Psoas muscle (tissue), 8 donors: ENCODE data around the gene EGFL8. TPM values are rescaled to one million over a fixed set of nuclear protein-coding genes. Genes with fewer than 3 reads are reported as not detected.
"Not testable (repeated sequence)": the region's sequence is repeated elsewhere in the genome, so short reads cannot be mapped to it uniquely, and the experiment has no call there.

Experiments used
- ATAC-seq, 4 donors: fragments of 200-7000 bp; cut with Tn5 transposase; one replicate each; pipeline ENCODE4 v1.9.1; 2020; ENCODE audit warnings: moderate library complexity in 3 of 4, mild to moderate bottlenecking in 2 of 4
- DNase-seq, 2 donors: peaks; one replicate each; pipeline ENCODE4 v3.0.0-alpha.2; 2020
- H3K27ac ChIP-seq: fragments of 200-600 bp; one replicate; pipeline ENCODE4 v1.8.0; 2022
- H3K27me3 ChIP-seq, 3 donors: fragments of 200-600 bp in 1 of 3; one replicate each; pipeline versions ENCODE4 v1.6.1 to v1.8.0; 2013 to 2022; ENCODE audit warnings: low read length in 2 of 3, mild to moderate bottlenecking in 2 of 3, moderate library complexity in 1 of 3; ENCODE audit not compliant: insufficient read depth in 3 of 3
- H3K36me3 ChIP-seq, 2 donors: fragments of 200-600 bp in 1 of 2; one replicate each; pipeline versions ENCODE4 v1.6.1 to v1.8.0; 2013 to 2022; ENCODE audit warnings: low read depth in 1 of 2, mild to moderate bottlenecking in 1 of 2, moderate library complexity in 1 of 2; ENCODE audit not compliant: insufficient read depth in 1 of 2
- H3K4me1 ChIP-seq: fragments of 200-600 bp; one replicate; pipeline ENCODE4 v1.8.0; 2022
- H3K4me3 ChIP-seq: fragments of 200-600 bp; one replicate; pipeline ENCODE4 v1.8.0; 2022; ENCODE audit warnings: mild to moderate bottlenecking
- H3K9me3 ChIP-seq: fragments of 200-600 bp; one replicate; pipeline ENCODE4 v1.8.0; 2022
- WGBS, 3 donors: extraction: QIAGEN DNeasy Blood & Tissue Kit; methylation state at CpG; one replicate each; pipeline versions ENCODE4 v1.1.6 to v1.1.7; 2013; 5-methylcytosine and 5-hydroxymethylcytosine counted together
- intact Hi-C, 2 donors: fragments of 100-400 bp; cut with DNase I; formaldehyde crosslinking; loops; one replicate each; pipeline versions ENCODE4 v1.11.0 to v1.14.2; 2022
- polyA plus RNA-seq, 3 donors: library from polyadenylated mRNA; stranded (reverse); fragments of 200-250 nt; gene quantifications; one replicate each; pipeline ENCODE4 v1.2.3, GENCODE V29; 2013
- total RNA-seq, 4 donors: library from RNA; stranded (reverse); fragmentation: NEBNext Ultra II Directional in 2 of 4; extraction: Animal tissue kit (Norgen Biotek cat#: 25700) in 2 of 4; gene quantifications; one replicate each; pipeline versions ENCODE4 v1.2.1 to v1.2.4, GENCODE V29; 2021 to 2023
- TF ChIP-seq, protein P1 (sequence below): fragments of 200-600 bp; IDR thresholded peaks from one replicate; pipeline ENCODE4 v1.8.0; 2022; ENCODE audit warnings: antibody characterized with exemption
- donor health status: healthy with polysubstance abuse.
- donor health status: DM: no; HTN: no; CAD: no; lungs with moderate emphysema.
- donor health status: Bipolar disorder and iron deficiency.
- donor health status: healthy.
- donor health status: DM: yes; HTN: yes; CAD: no.
- donor health status: DM: no; HTN: no; CAD: no.
- donor health status: DM: no; HTN: no; CAD: no.
- donor health status: DM: yes; HTN: yes; CAD: no.

EGFL8 gene
- total and polyA plus RNA-seq, 7 donors = 2.0 to 7.0 (median 3.6) TPM

DNA sequence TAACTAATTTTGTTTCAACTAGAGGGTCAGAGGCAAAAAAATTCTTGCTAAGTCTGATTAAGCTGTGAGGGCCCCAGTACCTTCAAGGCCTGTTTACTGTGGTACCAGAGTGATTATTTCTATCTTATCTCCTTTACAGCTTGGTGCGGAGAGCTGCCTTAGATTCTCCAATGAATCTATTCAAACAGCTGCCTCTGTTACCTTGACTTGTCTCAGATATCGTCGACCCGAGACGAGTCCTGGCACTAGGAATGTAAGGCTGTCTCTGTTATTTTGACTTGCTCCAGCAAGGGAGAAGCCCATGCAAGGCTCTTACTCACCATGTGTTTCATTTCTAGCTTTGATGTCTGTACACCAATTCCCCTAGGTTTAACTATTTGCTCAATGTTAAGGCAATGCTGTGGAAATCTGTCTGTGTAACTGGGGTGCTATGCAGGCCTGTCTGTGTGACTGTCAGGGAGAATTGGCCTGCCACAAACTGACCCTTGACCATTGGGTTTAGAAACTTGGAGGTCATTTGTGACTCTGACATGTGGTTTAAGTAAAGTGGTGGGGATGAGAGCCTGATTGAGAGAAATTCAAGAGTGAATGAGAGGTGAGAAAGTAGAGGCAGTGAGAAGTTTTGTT is 23.9 kb upstream of the EGFL8 start:
- Histone ChIP-seq H3K27ac (no peak overlapping the region), H3K36me3 (no peaks in the 10 kb centered on the region), H3K4me1 (no peaks in the 10 kb centered on the region), H3K4me3 (no peak overlapping the region), H3K27me3 (peaks cover 0 to 5% (median 2%) of the 10 kb centered on the region in 3 donors), H3K9me3 (no peaks in the 10 kb centered on the region)
- intact Hi-C loops = no loop called here
- ATAC-seq = no peak
- 54 to 59% (median 58%) methylated on average over 5 of the region's 5 CpGs for WGBS, 3 donors
- no peak for DNase-seq
- TF ChIP-seq, protein P1, sequence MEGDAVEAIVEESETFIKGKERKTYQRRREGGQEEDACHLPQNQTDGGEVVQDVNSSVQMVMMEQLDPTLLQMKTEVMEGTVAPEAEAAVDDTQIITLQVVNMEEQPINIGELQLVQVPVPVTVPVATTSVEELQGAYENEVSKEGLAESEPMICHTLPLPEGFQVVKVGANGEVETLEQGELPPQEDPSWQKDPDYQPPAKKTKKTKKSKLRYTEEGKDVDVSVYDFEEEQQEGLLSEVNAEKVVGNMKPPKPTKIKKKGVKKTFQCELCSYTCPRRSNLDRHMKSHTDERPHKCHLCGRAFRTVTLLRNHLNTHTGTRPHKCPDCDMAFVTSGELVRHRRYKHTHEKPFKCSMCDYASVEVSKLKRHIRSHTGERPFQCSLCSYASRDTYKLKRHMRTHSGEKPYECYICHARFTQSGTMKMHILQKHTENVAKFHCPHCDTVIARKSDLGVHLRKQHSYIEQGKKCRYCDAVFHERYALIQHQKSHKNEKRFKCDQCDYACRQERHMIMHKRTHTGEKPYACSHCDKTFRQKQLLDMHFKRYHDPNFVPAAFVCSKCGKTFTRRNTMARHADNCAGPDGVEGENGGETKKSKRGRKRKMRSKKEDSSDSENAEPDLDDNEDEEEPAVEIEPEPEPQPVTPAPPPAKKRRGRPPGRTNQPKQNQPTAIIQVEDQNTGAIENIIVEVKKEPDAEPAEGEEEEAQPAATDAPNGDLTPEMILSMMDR = no peak

DNA sequence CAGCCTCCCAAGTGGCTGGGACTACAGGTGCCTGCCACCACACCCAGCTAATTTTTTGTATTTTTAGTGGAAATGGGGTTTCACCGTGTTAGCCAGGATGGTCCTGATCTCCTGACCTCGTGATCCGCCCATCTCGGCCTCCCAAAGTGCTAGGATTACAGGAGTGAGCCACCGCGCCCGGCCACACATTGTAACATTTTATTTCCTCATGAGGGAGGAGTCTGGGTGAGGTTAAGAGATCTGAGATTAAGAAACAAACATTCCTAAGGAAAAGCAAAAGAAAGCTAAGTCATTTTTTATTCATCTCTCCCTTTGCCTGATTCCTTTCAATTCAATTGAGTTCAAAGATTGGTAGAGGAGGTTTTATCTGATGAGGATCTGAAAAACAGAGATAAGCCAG is 20.2 kb upstream of the EGFL8 start:
- intact Hi-C loops, H3K27ac ChIP-seq: not testable (repeated sequence)
- WGBS, 3 donors = 75 to 88% (median 82%) methylated on average over 7 of the region's 7 CpGs

DNA sequence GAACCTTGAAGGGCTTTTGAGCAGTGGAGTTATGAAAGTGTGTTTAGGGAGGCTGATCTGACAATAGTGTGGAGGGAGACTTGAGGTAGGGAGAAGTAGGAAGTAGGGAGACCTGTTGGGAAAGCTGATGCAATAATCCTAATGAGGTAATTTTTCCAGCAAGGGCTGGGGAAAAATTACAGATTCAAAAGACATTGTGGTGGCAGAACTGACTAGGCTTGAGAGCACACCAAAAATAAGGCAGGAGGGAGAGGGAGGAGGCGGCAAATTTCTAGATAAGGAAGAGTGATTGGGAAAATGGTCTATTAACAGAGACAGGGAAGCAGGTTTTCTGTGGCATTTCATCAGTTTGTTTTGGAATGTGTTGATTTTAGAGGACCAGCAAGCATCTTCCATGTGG is 18.1 kb upstream of the EGFL8 start:
- intact Hi-C loops = no loop called here
- H3K27me3 ChIP-seq = peaks cover 0 to 43% (median 11%) of the 10 kb centered on the region in 3 donors
- no peaks in the 10 kb centered on the region for H3K9me3 ChIP-seq
- ATAC-seq (no peak), DNase-seq (no peak)
- TF ChIP-seq, protein P1 = no peak
- no peaks in the 10 kb centered on the region for H3K4me1 ChIP-seq
- no peak overlapping the region for H3K4me3 ChIP-seq
- H3K27ac ChIP-seq = no peak overlapping the region
- H3K36me3 ChIP-seq = no peaks in the 10 kb centered on the region
- 90 to 100% (median 93%) methylated on average over 1 of the region's 1 CpG for WGBS, 3 donors

More for the DNA sequence above, 20.2 kb upstream of the EGFL8 start:
- not testable (repeated sequence) for H3K4me3 ChIP-seq, H3K36me3 ChIP-seq, DNase-seq, H3K9me3 ChIP-seq, ATAC-seq, H3K4me1 ChIP-seq
- H3K27me3 ChIP-seq = peaks cover 0 to 32% (median 12%) of the 10 kb centered on the region in 3 donors

DNA sequence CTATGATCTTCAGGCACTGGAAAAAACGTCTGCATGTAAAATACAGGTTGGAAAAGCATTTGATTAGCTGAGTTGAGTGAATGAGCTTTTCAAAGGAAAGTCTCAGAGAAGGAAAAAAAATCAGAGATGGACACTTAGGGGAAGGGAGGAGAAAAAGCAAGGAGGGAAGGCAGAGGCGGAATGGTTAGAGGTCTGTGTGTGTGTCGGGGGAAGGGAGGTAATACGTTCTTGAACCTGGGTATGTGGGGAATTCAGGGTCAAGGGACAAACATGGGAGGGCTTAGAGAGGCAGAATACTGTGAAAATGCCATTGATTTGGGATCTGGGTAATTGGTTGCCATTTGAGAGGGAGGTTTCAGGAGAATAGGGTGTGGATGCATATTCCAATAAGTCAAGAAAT is 17.7 kb upstream of the EGFL8 start:
- H3K9me3 ChIP-seq = no peaks in the 10 kb centered on the region
- DNase-seq (no peak), ATAC-seq (no peak)
- no peaks in the 10 kb centered on the region for H3K36me3 ChIP-seq
- H3K4me3 ChIP-seq = no peak overlapping the region
- intact Hi-C loops = no loop called here
- H3K27me3 ChIP-seq = peaks cover 0 to 43% (median 13%) of the 10 kb centered on the region in 3 donors
- no peak overlapping the region for H3K27ac ChIP-seq
- TF ChIP-seq, protein P1 = no peak
- WGBS, 3 donors = 37 to 45% (median 41%) methylated on average over 4 of the region's 4 CpGs
- H3K4me1 ChIP-seq = no peaks in the 10 kb centered on the region

DNA sequence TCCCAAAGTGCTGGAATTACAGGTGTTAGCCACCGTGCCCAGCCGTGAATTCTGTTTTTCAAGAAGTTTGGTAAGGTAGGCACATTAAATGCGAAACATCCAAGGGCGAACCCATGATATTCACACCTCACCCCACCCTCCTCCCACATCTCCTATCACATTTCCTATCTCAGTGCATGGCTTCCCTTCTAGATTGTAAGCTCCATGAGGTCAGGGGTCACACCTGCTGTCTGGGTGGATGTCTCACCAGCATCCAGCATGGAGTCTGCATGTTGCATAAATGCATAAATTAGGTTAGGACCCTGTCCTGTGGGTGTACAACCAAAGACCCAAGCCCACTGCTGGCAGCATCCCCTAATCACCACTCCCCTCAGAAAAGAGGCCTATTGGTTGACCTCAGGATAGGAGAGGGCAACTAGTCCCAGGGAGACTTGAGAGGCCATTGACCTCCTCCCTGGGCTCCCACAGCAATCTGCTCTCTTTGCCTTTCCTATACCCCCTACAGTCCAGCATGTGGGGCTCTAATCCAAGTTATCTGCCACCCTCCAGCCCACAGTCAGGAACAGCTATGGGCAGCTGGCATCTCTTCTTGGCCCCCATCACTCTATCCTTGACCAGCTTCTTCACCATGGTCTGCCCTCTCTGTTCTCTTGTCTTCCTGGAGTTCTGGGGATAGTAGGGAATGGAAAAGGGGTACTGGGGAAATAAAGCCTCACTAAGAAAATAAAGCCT is 16.8 kb upstream of the EGFL8 start:
- Histone ChIP-seq H3K36me3 (no peaks in the 10 kb centered on the region), H3K4me3 (no peak overlapping the region), H3K9me3 (no peaks in the 10 kb centered on the region), H3K27ac (no peak overlapping the region), H3K27me3 (peaks cover 0 to 38% (median 17%) of the 10 kb centered on the region in 3 donors), H3K4me1 (peaks cover 4% of the 10 kb centered on the region)
- DNase-seq (no peak), ATAC-seq (no peak)
- TF ChIP-seq, protein P1 = no peak
- 86 to 100% (median 94%) methylated on average over 4 of the region's 4 CpGs for WGBS, 3 donors
- intact Hi-C loops = no loop called here
